SK-N-SH (cell line): Measurements from ENCODE around the gene HGS. TPM values are rescaled to one million over a fixed set of nuclear protein-coding genes. Genes with fewer than 3 reads are reported as not detected.

Source experiments
- CTCF ChIA-PET: fragments of 300-600, 350-600 bp; formaldehyde crosslinking; extraction: SDS; loops from one replicate; lab custom pipeline; 2021; lab: Yijun Ruan, JAX
- POLR2A ChIA-PET: fragments of 350-600 bp; sonication (Branson Sonifier 250); formaldehyde crosslinking; extraction: SDS; loops from one replicate; lab custom pipeline; 2020; ENCODE audit warnings: antibody characterized with exemption, inconsistent platforms; lab: Yijun Ruan, JAX
- DNase-seq: peaks from one replicate; pipeline ENCODE4 v3.0.0; 2012
- H2AFZ ChIP-seq: fragments of 200-600 bp; sonication (generic); 2 replicates; pipeline ENCODE4 v1.8.1; 2016; ENCODE audit warnings: antibody characterized with exemption, mild to moderate bottlenecking, low read depth
- H3F3A ChIP-seq: fragments of 200-600 bp; sonication (generic); replicated peaks from 2 replicates; pipeline ENCODE3; 2016; ENCODE audit warnings: antibody characterized with exemption, mild to moderate bottlenecking; ENCODE audit not compliant: insufficient read depth
- H3K27ac ChIP-seq, 2 experiments: fragments of 200-500 bp in 1 of 2; fragments of 200-600 bp in 1 of 2; sonication (Bioruptor generic) in 1 of 2; sonication (generic), shearing (Covaris generic) in 1 of 2; 2 replicates each; pipeline versions ENCODE4 v1.5.1 to v1.6.1; 2014 to 2016; ENCODE audit warnings: low read depth in 2 of 2, inconsistent platforms in 1 of 2, low read length in 1 of 2, mild to moderate bottlenecking in 1 of 2, mixed read lengths in 1 of 2
- H3K27me3 ChIP-seq: fragments of 200-600 bp; sonication (generic), shearing (Covaris generic); 2 replicates; pipeline ENCODE4 v1.6.1; 2016; ENCODE audit warnings: mixed run types; ENCODE audit not compliant: insufficient read depth
- H3K36me3 ChIP-seq, 2 experiments: fragments of 200-500 bp in 1 of 2; fragments of 200-600 bp in 1 of 2; sonication (Bioruptor generic) in 1 of 2; sonication (generic) in 1 of 2; replicated peaks in 1 of 2; 2 replicates each; pipeline versions ENCODE3 to v1.5.1; 2014 to 2016; ENCODE audit warnings: low read length in 1 of 2, mild to moderate bottlenecking in 1 of 2; ENCODE audit not compliant: insufficient read depth in 2 of 2, control insufficient read depth in 1 of 2
- H3K4me1 ChIP-seq, 2 experiments: fragments of 200-500 bp in 1 of 2; fragments of 200-600 bp in 1 of 2; sonication (Bioruptor generic) in 1 of 2; sonication (generic), shearing (Covaris generic) in 1 of 2; 2 replicates each; pipeline versions ENCODE4 v1.5.1 to v1.6.1; 2014 to 2016; ENCODE audit warnings: low read depth in 1 of 2, low read length in 1 of 2, mixed run types in 1 of 2; ENCODE audit not compliant: insufficient read depth in 2 of 2, control insufficient read depth in 1 of 2
- H3K4me2 ChIP-seq: fragments of 200-600 bp; sonication (generic), shearing (Covaris generic); 2 replicates; pipeline ENCODE4 v1.6.1; 2017; ENCODE audit warnings: mixed run types
- H3K4me3 ChIP-seq, 2 experiments: fragments of 200-500 bp in 1 of 2; fragments of 200-600 bp in 1 of 2; sonication (Bioruptor generic) in 1 of 2; sonication (generic), shearing (Covaris generic) in 1 of 2; 2 replicates each; pipeline versions ENCODE4 v1.5.1 to v1.8.1; 2014 to 2016; ENCODE audit warnings: low read depth in 2 of 2, inconsistent platforms in 1 of 2, low read length in 1 of 2, mild to moderate bottlenecking in 1 of 2, mixed read lengths in 1 of 2, moderate library complexity in 1 of 2
- H3K79me2 ChIP-seq: fragments of 200-600 bp; sonication (generic); 2 replicates; pipeline ENCODE4 v1.8.1; 2017; ENCODE audit warnings: mild to moderate bottlenecking; ENCODE audit not compliant: insufficient read depth
- H3K9ac ChIP-seq: fragments of 200-600 bp; sonication (generic); 2 replicates; pipeline ENCODE4 v1.6.1; 2017; ENCODE audit warnings: mixed run types
- H3K9me2 ChIP-seq: fragments of 200-600 bp; sonication (generic); 2 replicates; pipeline ENCODE4 v1.6.1; 2017; ENCODE audit warnings: mixed run types
- H3K9me3 ChIP-seq: fragments of 200-600 bp; sonication (generic); 2 replicates; pipeline ENCODE4 v1.6.1; 2017; ENCODE audit warnings: mixed run types, mild to moderate bottlenecking, moderate library complexity
- H4K20me1 ChIP-seq: fragments of 200-600 bp; sonication (generic); 2 replicates; pipeline ENCODE4 v1.6.1; 2017; ENCODE audit warnings: mild to moderate bottlenecking, mixed run types; ENCODE audit not compliant: insufficient read depth
- ELF1 ChIP-seq: IDR thresholded peaks from 2 replicates; pipeline ENCODE4 v1.4.0; 2012
- EP300 ChIP-seq, 2 experiments: IDR thresholded peaks; 2 replicates each; pipeline versions ENCODE4 v1.4.0 to v1.6.1; 2012; ENCODE audit warnings: borderline replicate concordance in 1 of 2, low read depth in 1 of 2, low read length in 1 of 2
- EZH2phosphoT487 ChIP-seq: fragments of 200-600 bp; sonication (generic); IDR thresholded peaks from 2 replicates; pipeline ENCODE4 v1.6.1; 2017; ENCODE audit warnings: low read depth, mixed run types, mild to moderate bottlenecking, antibody characterized with exemption, moderate library complexity, borderline replicate concordance
- FOSL2 ChIP-seq: IDR thresholded peaks from 2 replicates; pipeline ENCODE4 v1.4.0; 2012; ENCODE audit warnings: low read depth, mild to moderate bottlenecking, moderate library complexity, borderline replicate concordance
- FOXJ3 ChIP-seq: sonication (generic); formaldehyde crosslinking; IDR thresholded peaks from 2 replicates; pipeline ENCODE4 v1.5.1; 2020; ENCODE audit warnings: mild to moderate bottlenecking, missing genetic modification reagents
- GABPA ChIP-seq: IDR thresholded peaks from 2 replicates; pipeline ENCODE4 v1.4.0; 2012; ENCODE audit warnings: low read depth, mild to moderate bottlenecking
- GATA2 ChIP-seq: sonication (generic); formaldehyde crosslinking; IDR thresholded peaks from 2 replicates; pipeline ENCODE4 v1.5.0; 2020; ENCODE audit warnings: mild to moderate bottlenecking, missing genetic modification reagents
- IRF3 ChIP-seq: fragments of 150-350 bp; IDR thresholded peaks from 2 replicates; pipeline ENCODE4 v1.6.1; 2016; ENCODE audit warnings: mild to moderate bottlenecking, low read depth, low read length
- MAX ChIP-seq: IDR thresholded peaks from 2 replicates; pipeline ENCODE4 v1.4.0; 2012; ENCODE audit warnings: low read depth
- NRF1 ChIP-seq: IDR thresholded peaks from 2 replicates; pipeline ENCODE4 v1.6.1; 2012; ENCODE audit warnings: low read depth, mild to moderate bottlenecking, low read length
- PBX3 ChIP-seq: IDR thresholded peaks from 2 replicates; pipeline ENCODE4; 2012
- POLR2AphosphoS5 ChIP-seq: IDR thresholded peaks from 2 replicates; pipeline ENCODE4 v1.6.1; 2012; ENCODE audit warnings: low read depth, low read length
- RAD21 ChIP-seq: IDR thresholded peaks from 2 replicates; pipeline ENCODE4 v1.6.1; 2012; ENCODE audit warnings: mild to moderate bottlenecking, low read length
- REST ChIP-seq: IDR thresholded peaks from 2 replicates; pipeline ENCODE4 v1.6.1; 2012; ENCODE audit warnings: mild to moderate bottlenecking, low read depth, low read length, moderate library complexity
- RXRA ChIP-seq: IDR thresholded peaks from 2 replicates; pipeline ENCODE4 v1.4.0; 2012; ENCODE audit warnings: low read depth, mild to moderate bottlenecking, borderline replicate concordance
- SIN3A ChIP-seq: IDR thresholded peaks from 2 replicates; pipeline ENCODE4 v1.6.1; 2012; ENCODE audit warnings: low read depth, mild to moderate bottlenecking, low read length, moderate library complexity, borderline replicate concordance
- SMC3 ChIP-seq: IDR thresholded peaks from 2 replicates; pipeline ENCODE4 v1.6.1; 2012; ENCODE audit warnings: low read depth, low read length, improper control_type of control experiment
- TAF1 ChIP-seq: IDR thresholded peaks from 2 replicates; pipeline ENCODE4 v1.6.1; 2012; ENCODE audit warnings: low read depth, mild to moderate bottlenecking, low read length, moderate library complexity, borderline replicate concordance
- TCF12 ChIP-seq: IDR thresholded peaks from 2 replicates; pipeline ENCODE4 v1.4.0; 2012
- TEAD4 ChIP-seq: IDR thresholded peaks from 2 replicates; pipeline ENCODE4 v1.4.0; 2012; ENCODE audit warnings: mild to moderate bottlenecking, borderline replicate concordance; ENCODE audit not compliant: insufficient read depth
- USF1 ChIP-seq: IDR thresholded peaks from 2 replicates; pipeline ENCODE4 v1.4.0; 2012; ENCODE audit warnings: low read depth, borderline replicate concordance
- YY1 ChIP-seq: IDR thresholded peaks from 2 replicates; pipeline ENCODE4 v1.4.0; 2012; ENCODE audit warnings: low read depth, mild to moderate bottlenecking
- WGBS: methylation state at CpG from one replicate; pipeline ENCODE4 v1.1.6; 2017; ENCODE audit warnings: low lambda C conversion rate; 5-methylcytosine and 5-hydroxymethylcytosine counted together
- polyA plus RNA-seq, 3 experiments: library from polyadenylated mRNA; depleted of rRNA; stranded (reverse); fragments of >200 nt; gene quantifications; 2 replicates each; pipeline ENCODE4 v1.2.3, GENCODE V29; 2012

HGS gene
- polyA plus RNA-seq, 1 of the 3 experiments (the other 2 are of a cell fraction) = 192 TPM

GRCh38 chr17:81638683-81639082, 45.1 kb upstream of the HGS start:
- Histone ChIP-seq H3K9me2 (no peaks in the 10 kb centered on the region), H3K27ac (no peak overlapping the region), H3K36me3 (peaks cover 0 to 7% of the 10 kb centered on the region in 2 experiments), H2AFZ (no peak overlapping the region), H3K4me1 (peaks cover 7 to 22% of the 10 kb centered on the region in 2 experiments; a peak in 3 of 4 replicates), H3K9me3 (no peaks in the 10 kb centered on the region), H4K20me1 (peaks cover 29% of the 10 kb centered on the region), H3K9ac (no peak overlapping the region), H3K27me3 (no peaks in the 10 kb centered on the region), H3K4me3 (no peak overlapping the region), H3K79me2 (peaks cover 40% of the 10 kb centered on the region), H3F3A (peaks cover 8% of the 10 kb centered on the region), H3K4me2 (no peak overlapping the region)
- 54% methylated on average over 4 of the region's 4 CpGs for WGBS
- TF ChIP-seq SIN3A = no peak
- no peak for TF ChIP-seq FOXJ3 (CRISPR knock-in tag)
- TF ChIP-seq RXRA = no peak
- TF ChIP-seq IRF3 = no peak
- TF ChIP-seq YY1 = no peak
- no peak for TF ChIP-seq EZH2phosphoT487
- TF ChIP-seq GATA2 (CRISPR knock-in tag) = no peak
- no peak for TF ChIP-seq MAX
- no peak for TF ChIP-seq EP300 (IDR thresholded peaks at IDR 0.05; ENCODE audit: borderline replicate concordance in 1 of 2, low read depth in 1 of 2, low read length in 1 of 2)
- POLR2A ChIA-PET = interaction anchor here (0.6 kb wide), 1 partner anchor 376 kb away, joined by 4 read pairs; no protein-coding TSS in a partner anchor
- no peak for DNase-seq
- CTCF ChIA-PET = interaction anchor here (0.9 kb wide), 1 partner anchor 100 kb away, joined by 3 read pairs; no protein-coding TSS in a partner anchor

GRCh38 chr17:81640011-81640410, 43.8 kb upstream of the HGS start:
- H3K9ac ChIP-seq = no peak overlapping the region
- H3K36me3 ChIP-seq = no peaks in the 10 kb centered on the region
- no peak overlapping the region for H3K27ac ChIP-seq
- no peak overlapping the region for H3K4me3 ChIP-seq
- 85% methylated on average over 9 of the region's 9 CpGs for WGBS
- peaks cover 7 to 19% of the 10 kb centered on the region in 2 experiments; a peak in 3 of 4 replicates for H3K4me1 ChIP-seq
- DNase-seq = no peak
- H2AFZ ChIP-seq = no peak overlapping the region
- H3K9me3 ChIP-seq = no peaks in the 10 kb centered on the region
- CTCF ChIA-PET = no interaction called here
- no peak overlapping the region for H3K4me2 ChIP-seq
- no peaks in the 10 kb centered on the region for H3K9me2 ChIP-seq
- H4K20me1 ChIP-seq = peaks cover 16% of the 10 kb centered on the region
- H3K27me3 ChIP-seq = no peaks in the 10 kb centered on the region
- POLR2A ChIA-PET = no interaction called here
- peaks cover 27% of the 10 kb centered on the region for H3K79me2 ChIP-seq
- peaks cover 7% of the 10 kb centered on the region for H3F3A ChIP-seq
- TF ChIP-seq SMC3 (no peak), FOSL2 (no peak), POLR2AphosphoS5 (no peak), RAD21 (no peak), NRF1 (no peak), ELF1 (no peak), REST (no peak), GABPA (no peak), TCF12 (no peak), TAF1 (no peak), PBX3 (no peak), TEAD4 (no peak), GATA2 (CRISPR knock-in tag) (no peak), FOXJ3 (CRISPR knock-in tag) (no peak), YY1 (no peak), USF1 (no peak)
